GM12878 (cell line): Measurements from ENCODE around the gene NACC1. TPM values are rescaled to one million over a fixed set of nuclear protein-coding genes. Genes with fewer than 3 reads are reported as not detected.
A peak's percentile ranks its signal among the peaks of the same experiment; 100 is the strongest.

Source experiments
- ATF3 ChIP-seq: IDR thresholded peaks from 2 replicates; pipeline ENCODE4 v1.6.1; 2011; ENCODE audit warnings: low read depth, mild to moderate bottlenecking, low read length, moderate library complexity, borderline replicate concordance; ENCODE audit errors: extremely low read depth
- BACH1 ChIP-seq: fragments of 450-650 bp; IDR thresholded peaks from 2 replicates; pipeline ENCODE4 v1.6.1; 2017; ENCODE audit warnings: mild to moderate bottlenecking, borderline replicate concordance
- CHD2 ChIP-seq: IDR thresholded peaks from 2 replicates; pipeline ENCODE4 v1.6.1; 2011; ENCODE audit warnings: low read depth, low read length, improper control_type of control experiment, borderline replicate concordance
- CHD4 ChIP-seq: fragments of 200-600 bp; sonication (generic); IDR thresholded peaks from 2 replicates; pipeline ENCODE4 v1.6.1; 2016; ENCODE audit warnings: mild to moderate bottlenecking
- E2F4 ChIP-seq: IDR thresholded peaks from 2 replicates; pipeline ENCODE4 v1.6.1; 2012; ENCODE audit warnings: low read depth, low read length, improper control_type of control experiment
- EGR1 ChIP-seq, 2 experiments: IDR thresholded peaks; 1 replicate in 1 of 2; 2 replicates in 1 of 2; pipeline ENCODE4 v1.6.1; 2011 to 2012; ENCODE audit warnings: low read depth in 2 of 2, low read length in 2 of 2, borderline replicate concordance in 1 of 2, mild to moderate bottlenecking in 1 of 2, moderate library complexity in 1 of 2
- FOXM1 ChIP-seq: IDR thresholded peaks from 2 replicates; pipeline ENCODE4 v1.6.1; 2012; ENCODE audit warnings: low read depth, mild to moderate bottlenecking, inconsistent platforms, low read length, moderate library complexity
- HCFC1 ChIP-seq: fragments of 150-350 bp; IDR thresholded peaks from 2 replicates; pipeline ENCODE4 v1.6.1; 2014; ENCODE audit warnings: low read length
- KLF5 ChIP-seq: fragments of 450-650 bp; IDR thresholded peaks from 2 replicates; pipeline ENCODE4 v1.6.1; 2014; ENCODE audit warnings: mild to moderate bottlenecking; ENCODE audit not compliant: partially characterized antibody
- MEF2B ChIP-seq: fragments of 450-650 bp; IDR thresholded peaks from 2 replicates; pipeline ENCODE4 v1.6.1; 2018; ENCODE audit warnings: mild to moderate bottlenecking, moderate library complexity; ENCODE audit not compliant: partially characterized antibody, poor library complexity, severe bottlenecking
- NFIC ChIP-seq: IDR thresholded peaks from 2 replicates; pipeline ENCODE4 v1.6.1; 2012; ENCODE audit warnings: low read depth, mild to moderate bottlenecking, inconsistent platforms, low read length, moderate library complexity
- NKRF ChIP-seq: fragments of 450-650 bp; conservative IDR thresholded peaks from 2 replicates; pipeline ENCODE4 v1.6.1; 2017; ENCODE audit warnings: mild to moderate bottlenecking, moderate library complexity
- NR2C2 ChIP-seq: IDR thresholded peaks from 2 replicates; pipeline ENCODE4 v1.6.1; 2011; ENCODE audit warnings: borderline replicate concordance, low read depth; ENCODE audit not compliant: control insufficient read depth, insufficient read length
- PAX5 ChIP-seq: IDR thresholded peaks from 2 replicates; pipeline ENCODE4 v1.6.1; 2011; ENCODE audit warnings: low read depth, low read length, borderline replicate concordance
- PKNOX1 ChIP-seq: fragments of 450-650 bp; IDR thresholded peaks from 2 replicates; pipeline ENCODE4 v1.6.1; 2016; ENCODE audit warnings: mild to moderate bottlenecking
- RAD21 ChIP-seq: IDR thresholded peaks from 2 replicates; pipeline ENCODE4 v1.6.1; 2011; ENCODE audit warnings: mild to moderate bottlenecking, low read depth, low read length, moderate library complexity; ENCODE audit not compliant: insufficient read depth
- RELA ChIP-seq: fragments of 450-650 bp; IDR thresholded peaks from 2 replicates; pipeline ENCODE4 v1.8.0; 2014; ENCODE audit warnings: borderline replicate concordance; ENCODE audit not compliant: partially characterized antibody
- RELB ChIP-seq: fragments of 450-650 bp; IDR thresholded peaks from 2 replicates; pipeline ENCODE4 v1.6.1; 2017; ENCODE audit warnings: low read depth, mild to moderate bottlenecking, moderate library complexity
- TCF12 ChIP-seq: IDR thresholded peaks from 2 replicates; pipeline ENCODE4 v1.6.1; 2011; ENCODE audit warnings: low read depth, mild to moderate bottlenecking, low read length
- ZNF384 ChIP-seq: IDR thresholded peaks from 2 replicates; pipeline ENCODE4 v1.6.1; 2012; ENCODE audit warnings: low read depth, mild to moderate bottlenecking, low read length, improper control_type of control experiment, borderline replicate concordance
- polyA plus RNA-seq, 11 experiments: library from polyadenylated mRNA; depleted of rRNA in 4 of 11; unstranded in 6 of 11; stranded (reverse) in 5 of 11; fragments of >200 nt; fragmentation: Nextera tagmentation in 4 of 11; fragmentation: Illumina TruSeq in 1 of 11; extraction: Ambion mirVana in 4 of 11; extraction: Trizol in 1 of 11; gene quantifications; 1 replicate in 1 of 11; 2 replicates in 10 of 11; pipeline versions ENCODE4 v1.2.1 to v1.2.3, GENCODE V29; 2011 to 2016; ENCODE audit warnings: inconsistent platforms in 2 of 11, missing spikeins in 2 of 11, low read depth in 1 of 11
- total RNA-seq, 4 experiments: library from RNA; depleted of rRNA in 3 of 4; stranded (reverse); fragments of >200 nt in 3 of 4; fragmentation: Illumina TruSeq in 1 of 4; extraction: Trizol in 1 of 4; gene quantifications; 2 replicates each; pipeline versions ENCODE4 v1.2.1 to v1.2.3, GENCODE V29; 2013 to 2021

The NACC1 gene
- total and polyA plus RNA-seq, 10 of the 15 experiments (the other 5 are each of a cell fraction or from before 2014, with no cell fraction given) = 0.18 to 120 (median 19.2) TPM

GRCh38 chr19:13116282-13117175, 1.5 kb upstream of the NACC1 start, which contains the start of gene TRMT1 (continued):
- TF ChIP-seq HCFC1 (peak; percentile 82), NFIC (peak; percentile 86), TCF12 (0 out of 2 replicates have a peak, but pooled peaks have one; percentile 32), EGR1 (IDR thresholded peaks at IDR 0.05; ENCODE audit: borderline replicate concordance in 1 of 2, low read depth in 2 of 2, low read length in 2 of 2) (peak; percentile 36 to 89), E2F4 (no peak), PKNOX1 (no peak), RELB (peak; percentile 100), BACH1 (no peak), CHD4 (0 out of 2 replicates have a peak, but pooled peaks have one; percentile 55), MEF2B (peak; percentile 99), RELA (peak; percentile 56), PAX5 (no peak), ATF3 (peak; percentile 81; the same call in 1 of the 2 replicates), KLF5 (no peak), RAD21 (no peak), NR2C2 (no peak), ZNF384 (no peak), FOXM1 (no peak), CHD2 (peak; percentile 80; the same call in 1 of the 2 replicates), NKRF (peak; percentile 100)
